Thyroid gland (tissue), 4 donors: ENCODE results near the gene MEAF6. TPM values are rescaled to one million over a fixed set of nuclear protein-coding genes. Genes with fewer than 3 reads are reported as not detected.
A peak's percentile ranks its signal among the peaks of the same experiment; 100 is the strongest.

Source experiments
- DNase-seq, 2 donors: peaks; one replicate each; pipeline ENCODE4 v3.0.0-alpha.2; 2019
- H3K27ac ChIP-seq, 3 donors: fragments of 200-600 bp; sonication (generic); 1 replicate in 2 of 3; 2 replicates in 1 of 3; pipeline ENCODE4 v1.5.1; 2016 to 2019; ENCODE audit warnings: mild to moderate bottlenecking in 1 of 3, moderate library complexity in 1 of 3
- H3K27me3 ChIP-seq: fragments of 200-600 bp; sonication (generic); one replicate; pipeline ENCODE4 v1.5.1; 2019
- H3K36me3 ChIP-seq, 2 donors: fragments of 200-600 bp; sonication (generic); one replicate each; pipeline ENCODE4 v1.5.1; 2016 to 2019
- H3K4me1 ChIP-seq, 2 donors: fragments of 200-600 bp; sonication (generic); one replicate each; pipeline ENCODE4 v1.5.1; 2017 to 2019
- H3K4me3 ChIP-seq, 3 donors: fragments of 200-600 bp; sonication (generic); replicated peaks in 1 of 3; 1 replicate in 2 of 3; 2 replicates in 1 of 3; pipeline ENCODE4 v1.5.1; 2016; ENCODE audit warnings: mild to moderate bottlenecking in 1 of 3
- H3K9me3 ChIP-seq: fragments of 200-600 bp; sonication (generic); one replicate; pipeline ENCODE4 v1.5.1; 2017
- CTCF ChIP-seq, 6 experiments: fragments of 200-600 bp in 3 of 6; fragments of 450-650 bp in 3 of 6; sonication (generic) in 3 of 6; IDR thresholded peaks; one replicate each; pipeline ENCODE4 v1.5.1; 2016 to 2019; ENCODE audit warnings: antibody characterized with exemption in 6 of 6, mild to moderate bottlenecking in 2 of 6, inconsistent platforms in 1 of 6, moderate library complexity in 1 of 6
- POLR2A ChIP-seq, 2 donors: fragments of 450-650 bp; IDR thresholded peaks; one replicate each; pipeline ENCODE4 v1.6.1; 2017; ENCODE audit warnings: antibody characterized with exemption in 2 of 2, mild to moderate bottlenecking in 2 of 2, moderate library complexity in 1 of 2
- WGBS, 2 donors: methylation state at CpG; one replicate each; pipeline ENCODE4 v1.1.5; 2017; 5-methylcytosine and 5-hydroxymethylcytosine counted together
- intact Hi-C: fragments of 100-400 bp; cut with DNase I; formaldehyde crosslinking; loops from one replicate; pipeline ENCODE4 v1.15.1; 2023
- total RNA-seq, 4 donors: library from RNA; depleted of rRNA; stranded (reverse); fragments of >200 nt; gene quantifications; one replicate each; pipeline ENCODE4 v1.2.3, GENCODE V29; 2016

Gene MEAF6
- total RNA-seq, 4 donors from 2014 or later: 78.9 to 109 (median 92.7) TPM

GRCh38 chr1:37482796-37483744 lies 31.5 kb downstream of the MEAF6 start:
- Histone ChIP-seq H3K9me3 (no peaks in the 10 kb centered on the region), H3K27me3 (no peaks in the 10 kb centered on the region), H3K27ac (no peak overlapping the region), H3K4me3 (no peak overlapping the region), H3K4me1 (peaks cover 24 to 47% of the 10 kb centered on the region in 2 donors), H3K36me3 (peaks cover 36 to 42% of the 10 kb centered on the region in 2 donors)
- TF ChIP-seq POLR2A (IDR thresholded peaks at IDR 0.05): no peak
- TF ChIP-seq CTCF (IDR thresholded peaks at IDR 0.05): no peak
- intact Hi-C loops: no loop called here
- no peak for DNase-seq
- WGBS, 2 donors: 92% methylated on average over 16 to 21 of the region's 29 CpGs

GRCh38 chr1:37482004-37482785 lies 32.4 kb downstream of the MEAF6 start:
- Histone ChIP-seq H3K4me3 (no peak overlapping the region), H3K27ac (no peak overlapping the region), H3K4me1 (peaks cover 30 to 49% of the 10 kb centered on the region in 2 donors), H3K27me3 (no peaks in the 10 kb centered on the region), H3K9me3 (no peaks in the 10 kb centered on the region), H3K36me3 (peaks cover 36 to 42% of the 10 kb centered on the region in 2 donors)
- 87 to 90% methylated on average over 17 to 18 of the region's 18 CpGs for WGBS, 2 donors
- DNase-seq: no peak
- TF ChIP-seq CTCF (IDR thresholded peaks at IDR 0.05) (no peak), POLR2A (IDR thresholded peaks at IDR 0.05) (no peak)
- intact Hi-C loops: no loop called here

GRCh38 chr1:37481289-37482003 lies 33.1 kb downstream of the MEAF6 start:
- intact Hi-C loops: no loop called here
- no peak overlapping the region for H3K27ac ChIP-seq
- TF ChIP-seq POLR2A (IDR thresholded peaks at IDR 0.05): no peak
- TF ChIP-seq CTCF (IDR thresholded peaks at IDR 0.05): no peak
- peaks cover 36 to 42% of the 10 kb centered on the region in 2 donors for H3K36me3 ChIP-seq
- no peak for DNase-seq
- 93% methylated on average over 21 to 26 of the region's 26 CpGs for WGBS, 2 donors
- H3K27me3 ChIP-seq: no peaks in the 10 kb centered on the region
- H3K4me3 ChIP-seq: no peak overlapping the region
- peaks cover 32 to 49% of the 10 kb centered on the region in 2 donors for H3K4me1 ChIP-seq
- no peaks in the 10 kb centered on the region for H3K9me3 ChIP-seq

- WGBS, 2 donors: 86 to 91% methylated on average over 7 to 10 of the region's 10 CpGs
- DNase-seq: no peak
- Histone ChIP-seq H3K4me3 (no peak overlapping the region), H3K9me3 (no peaks in the 10 kb centered on the region), H3K27me3 (no peaks in the 10 kb centered on the region), H3K4me1 (peaks cover 38 to 49% of the 10 kb centered on the region in 2 donors), H3K36me3 (peaks cover 42% of the 10 kb centered on the region in 2 donors), H3K27ac (peak overlapping the region in 2 of 3 donors; percentile 86 to 87)
- TF ChIP-seq POLR2A (IDR thresholded peaks at IDR 0.05) (no peak), CTCF (IDR thresholded peaks at IDR 0.05) (no peak)
- intact Hi-C loops: no loop called here
Measured at GRCh38 chr1:37480581-37481288, 33.8 kb downstream of the MEAF6 start.
